Tibial artery (tissue), 4 donors: ENCODE results near the gene CPNE1.
A peak's percentile ranks its signal among the peaks of the same experiment; 100 is the strongest.

ENCODE experiments used
- DNase-seq, 2 donors: peaks; one replicate each; pipeline ENCODE4 v3.0.0-alpha.2; 2019
- H3K27ac ChIP-seq, 2 donors: fragments of 200-600 bp; sonication (generic) in 1 of 2; 1 replicate in 1 of 2; 2 replicates in 1 of 2; pipeline ENCODE4 v1.5.1; 2018 to 2019; ENCODE audit warnings: mild to moderate bottlenecking in 1 of 2
- H3K27me3 ChIP-seq, 2 donors: fragments of 200-600 bp; sonication (generic) in 1 of 2; one replicate each; pipeline versions ENCODE4 v1.5.1 to v1.6.0; 2016 to 2019
- H3K36me3 ChIP-seq, 3 donors: fragments of 200-600 bp; sonication (generic) in 2 of 3; one replicate each; pipeline ENCODE4 v1.5.1; 2016 to 2019; ENCODE audit warnings: mild to moderate bottlenecking in 2 of 3
- H3K4me1 ChIP-seq, 4 donors: fragments of 200-600 bp; sonication (generic) in 2 of 4; 1 replicate in 3 of 4; 2 replicates in 1 of 4; pipeline ENCODE4 v1.5.1; 2016 to 2019
- H3K4me3 ChIP-seq, 2 donors: fragments of 200-600 bp; sonication (generic) in 1 of 2; 1 replicate in 1 of 2; 2 replicates in 1 of 2; pipeline ENCODE4 v1.5.1; 2018 to 2019; ENCODE audit warnings: mild to moderate bottlenecking in 2 of 2
- H3K9me3 ChIP-seq, 3 donors: fragments of 200-600 bp; sonication (generic) in 1 of 3; one replicate each; pipeline ENCODE4 v1.5.1; 2016 to 2019
- intact Hi-C: fragments of 100-400 bp; cut with DNase I; formaldehyde crosslinking; loops from one replicate; pipeline ENCODE4 v1.15.0; 2023; ENCODE audit warnings: low total_unique reads
- TF ChIP-seq, protein P1 (sequence below), 2 experiments: fragments of 200-600 bp in 1 of 2; fragments of 450-650 bp in 1 of 2; IDR thresholded peaks; one replicate each; pipeline ENCODE4 v1.5.1; 2017 to 2019; ENCODE audit warnings: antibody characterized with exemption in 2 of 2, mild to moderate bottlenecking in 1 of 2, moderate library complexity in 1 of 2

CPNE1 gene

DNA sequence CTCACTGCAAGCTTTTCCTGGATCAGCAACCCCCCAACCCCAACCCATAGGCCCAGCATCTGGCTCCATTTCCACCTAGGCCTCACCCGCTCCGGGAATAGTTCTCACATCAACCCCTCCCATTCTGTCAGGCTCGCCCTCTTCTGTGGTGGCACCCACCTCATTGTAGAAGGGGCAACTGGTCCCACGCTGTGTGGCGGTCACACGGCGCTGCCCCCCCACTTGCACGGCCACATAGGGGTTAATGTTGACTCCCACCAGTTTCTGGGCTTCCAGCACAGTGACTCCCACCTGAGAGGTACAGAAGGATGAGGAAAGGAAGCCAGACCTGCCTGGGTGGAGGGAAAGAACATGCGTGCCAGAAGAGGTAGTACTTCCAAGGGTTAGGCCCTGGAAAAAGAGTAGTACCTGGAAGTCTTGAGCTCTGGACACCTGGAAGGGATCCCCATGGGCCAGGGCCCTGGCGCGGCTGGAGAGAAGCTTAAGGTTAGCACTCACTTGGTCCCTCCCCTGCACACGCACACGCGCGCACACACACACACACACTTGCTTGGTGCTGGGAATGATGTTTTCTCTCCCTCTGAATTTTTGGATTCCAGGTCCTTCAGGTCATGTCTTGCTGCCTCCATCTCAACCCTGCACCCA, 61.7 kb downstream of the CPNE1 start:
- Histone ChIP-seq H3K4me3 (no peak overlapping the region), H3K27ac (no peak overlapping the region), H3K4me1 (peaks cover 0 to 21% (median 19%) of the 10 kb centered on the region in 4 donors), H3K36me3 (no peaks in the 10 kb centered on the region), H3K27me3 (peaks cover 0 to 33% of the 10 kb centered on the region in 2 donors), H3K9me3 (no peaks in the 10 kb centered on the region)
- intact Hi-C loops, result no loop called here
- DNase-seq, result no peak
- TF ChIP-seq, protein P1, sequence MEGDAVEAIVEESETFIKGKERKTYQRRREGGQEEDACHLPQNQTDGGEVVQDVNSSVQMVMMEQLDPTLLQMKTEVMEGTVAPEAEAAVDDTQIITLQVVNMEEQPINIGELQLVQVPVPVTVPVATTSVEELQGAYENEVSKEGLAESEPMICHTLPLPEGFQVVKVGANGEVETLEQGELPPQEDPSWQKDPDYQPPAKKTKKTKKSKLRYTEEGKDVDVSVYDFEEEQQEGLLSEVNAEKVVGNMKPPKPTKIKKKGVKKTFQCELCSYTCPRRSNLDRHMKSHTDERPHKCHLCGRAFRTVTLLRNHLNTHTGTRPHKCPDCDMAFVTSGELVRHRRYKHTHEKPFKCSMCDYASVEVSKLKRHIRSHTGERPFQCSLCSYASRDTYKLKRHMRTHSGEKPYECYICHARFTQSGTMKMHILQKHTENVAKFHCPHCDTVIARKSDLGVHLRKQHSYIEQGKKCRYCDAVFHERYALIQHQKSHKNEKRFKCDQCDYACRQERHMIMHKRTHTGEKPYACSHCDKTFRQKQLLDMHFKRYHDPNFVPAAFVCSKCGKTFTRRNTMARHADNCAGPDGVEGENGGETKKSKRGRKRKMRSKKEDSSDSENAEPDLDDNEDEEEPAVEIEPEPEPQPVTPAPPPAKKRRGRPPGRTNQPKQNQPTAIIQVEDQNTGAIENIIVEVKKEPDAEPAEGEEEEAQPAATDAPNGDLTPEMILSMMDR (IDR thresholded peaks at IDR 0.05), result no peak

DNA sequence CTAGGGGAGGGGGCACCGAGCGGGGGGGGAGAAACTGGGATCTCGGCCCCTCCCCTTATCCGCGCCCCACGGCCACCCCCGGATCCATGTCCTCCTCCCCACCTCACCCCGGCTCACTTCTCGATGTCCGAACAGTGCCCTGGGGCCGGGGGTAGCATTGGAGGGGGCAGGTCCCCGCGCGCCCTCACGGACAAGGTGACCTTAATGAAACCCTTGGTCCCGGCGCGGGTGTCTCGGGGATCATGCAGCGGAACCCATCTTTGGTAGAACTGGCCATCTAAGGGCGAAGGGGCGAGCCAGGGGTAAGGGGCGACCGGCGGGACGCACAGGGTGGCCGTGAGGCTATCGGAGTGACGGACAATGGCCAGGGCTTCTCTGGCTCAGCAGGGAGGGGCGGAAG, 62.7 kb downstream of the CPNE1 start:
- intact Hi-C loops, result no loop called here
- Histone ChIP-seq H3K4me1 (peaks cover 0 to 21% (median 19%) of the 10 kb centered on the region in 4 donors), H3K36me3 (no peaks in the 10 kb centered on the region), H3K4me3 (peak overlapping the region; percentile 36 to 59), H3K27me3 (peaks cover 0 to 32% of the 10 kb centered on the region in 2 donors), H3K9me3 (no peaks in the 10 kb centered on the region), H3K27ac (peak overlapping the region in 1 of 2 donors; percentile 3)
- DNase-seq, result no peak
- TF ChIP-seq, protein P1 (IDR thresholded peaks at IDR 0.05), result no peak

DNA sequence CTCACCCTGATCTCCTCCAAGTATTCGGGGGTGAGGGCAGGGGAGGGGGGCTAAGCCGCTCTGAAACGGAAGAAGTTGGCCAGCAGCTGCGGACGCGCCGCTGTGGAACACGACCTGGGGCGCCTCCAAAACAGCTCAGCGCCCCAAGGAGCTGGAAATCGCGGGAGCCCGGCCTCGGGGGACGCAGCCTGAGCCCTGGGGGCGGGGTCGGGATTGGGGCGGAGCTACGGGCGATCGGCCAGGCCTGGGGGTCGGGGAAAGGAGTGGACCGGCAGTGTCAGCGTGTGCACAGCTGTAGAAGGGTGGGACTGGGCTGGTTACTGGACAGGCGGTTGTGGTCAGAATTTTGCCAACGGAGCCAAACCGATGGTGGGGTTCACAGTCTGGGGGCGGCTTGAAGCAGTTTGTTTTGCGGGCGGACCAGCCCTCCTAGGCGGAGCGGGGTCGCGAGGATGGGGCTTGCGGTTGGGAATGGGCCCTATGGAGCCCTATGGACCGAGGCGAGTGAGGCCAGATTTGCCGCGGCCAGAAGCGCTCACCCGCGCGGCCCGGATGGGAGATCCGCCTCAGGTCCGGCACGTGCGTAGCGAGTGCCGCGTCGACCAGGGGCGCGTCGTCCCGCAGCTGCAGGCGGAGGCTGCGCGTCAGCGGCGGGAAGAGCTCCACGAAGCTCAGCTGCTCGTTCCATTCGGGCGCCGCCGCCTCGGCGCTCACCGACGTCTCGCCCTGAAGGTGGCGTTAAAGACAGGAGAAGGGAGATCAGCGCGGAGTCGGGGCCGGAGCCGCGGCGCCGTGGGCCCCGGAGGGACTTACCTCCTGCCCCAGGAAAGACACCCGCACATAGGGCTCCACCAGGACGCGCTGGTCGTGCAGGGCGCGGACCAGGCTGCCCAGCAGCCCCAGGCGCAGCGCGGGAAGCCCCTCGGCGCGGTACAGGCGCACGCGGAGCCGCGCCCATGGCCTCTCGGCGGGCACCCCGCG, 63.4 kb downstream of the CPNE1 start:
- TF ChIP-seq, protein P1 (IDR thresholded peaks at IDR 0.05), result peak; percentile 40 to 59
- peaks cover 0 to 34% of the 10 kb centered on the region in 2 donors for H3K27me3 ChIP-seq
- H3K36me3 ChIP-seq, result no peaks in the 10 kb centered on the region
- peak; percentile 68 to 85 for DNase-seq
- peak overlapping the region in 1 of 2 donors; percentile 3 for H3K27ac ChIP-seq
- peak overlapping the region; percentile 36 to 59 for H3K4me3 ChIP-seq
- H3K9me3 ChIP-seq, result no peaks in the 10 kb centered on the region
- H3K4me1 ChIP-seq, result peaks cover 0 to 21% (median 19%) of the 10 kb centered on the region in 4 donors
- intact Hi-C loops, result no loop called here

DNA sequence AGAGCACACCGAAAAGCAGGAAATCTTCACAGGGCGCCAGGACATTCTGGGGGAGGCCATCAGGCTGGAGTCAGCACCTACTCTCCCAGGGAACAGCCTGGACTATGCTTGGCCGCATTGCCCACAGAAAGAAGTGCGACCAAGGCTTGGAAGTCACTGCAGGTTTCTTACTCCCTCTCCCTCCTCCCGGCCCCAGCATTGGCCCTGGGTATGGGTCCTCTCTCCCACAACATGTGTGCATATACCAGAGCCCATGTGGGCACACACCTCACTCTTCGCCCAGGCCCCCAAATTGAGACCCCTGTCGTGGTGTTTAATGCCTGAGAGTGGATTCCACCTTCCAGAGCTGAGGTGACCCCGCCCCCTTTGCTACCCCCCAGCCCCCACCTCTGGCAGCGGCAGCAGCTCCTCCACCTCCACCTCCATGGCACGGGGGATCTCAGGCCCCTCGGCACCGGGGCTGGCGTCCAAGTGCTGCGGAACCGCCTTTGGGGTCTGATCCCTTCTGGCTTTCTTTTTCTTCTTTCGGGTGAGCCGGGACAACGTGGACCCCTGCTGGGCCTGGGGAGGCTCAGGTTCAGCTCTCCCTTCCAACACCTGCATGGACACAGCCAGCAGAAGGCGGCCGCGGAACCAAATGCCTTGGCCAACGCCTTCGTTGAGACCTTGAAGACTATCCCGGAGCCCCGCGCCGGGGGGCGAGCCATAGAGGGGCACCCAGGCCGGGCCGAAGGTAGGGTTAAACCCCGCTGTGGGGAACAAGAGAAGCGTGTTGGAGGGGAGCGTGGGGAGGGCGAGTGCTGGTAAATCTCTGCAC, 64.3 kb downstream of the CPNE1 start:
- Histone ChIP-seq H3K36me3 (no peaks in the 10 kb centered on the region), H3K27me3 (peaks cover 0 to 34% of the 10 kb centered on the region in 2 donors), H3K9me3 (no peaks in the 10 kb centered on the region), H3K4me1 (peaks cover 0 to 21% (median 19%) of the 10 kb centered on the region in 4 donors), H3K4me3 (peak overlapping the region; percentile 36 to 59), H3K27ac (no peak overlapping the region)
- DNase-seq, result no peak
- intact Hi-C loops, result no loop called here
- TF ChIP-seq, protein P1 (IDR thresholded peaks at IDR 0.05), result no peak

DNA sequence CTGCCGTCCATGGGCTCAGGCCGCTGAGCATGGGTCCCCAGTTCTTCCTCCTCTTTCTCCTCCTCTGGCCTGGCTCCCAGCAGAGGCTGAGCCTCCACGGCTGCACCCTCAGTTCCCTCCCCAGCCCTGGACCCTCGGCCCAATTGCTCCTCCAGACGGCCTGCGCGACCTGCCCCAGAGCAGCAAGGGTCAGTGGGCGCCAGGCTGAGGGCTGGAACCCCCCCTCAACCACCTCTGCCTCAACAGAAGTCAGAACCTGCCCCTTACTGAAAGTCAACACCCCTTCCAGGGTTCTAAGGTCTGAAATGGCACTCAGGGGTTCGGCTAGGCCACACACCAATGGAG, 65.0 kb downstream of the CPNE1 start:
- TF ChIP-seq, protein P1 (IDR thresholded peaks at IDR 0.05), result no peak
- Histone ChIP-seq H3K27ac (no peak overlapping the region), H3K27me3 (peaks cover 0 to 34% of the 10 kb centered on the region in 2 donors), H3K4me1 (peaks cover 0 to 21% (median 19%) of the 10 kb centered on the region in 4 donors), H3K4me3 (no peak overlapping the region), H3K9me3 (no peaks in the 10 kb centered on the region), H3K36me3 (no peaks in the 10 kb centered on the region)
- intact Hi-C loops, result no loop called here
- DNase-seq, result no peak
